Endothelial cell of umbilical vein (primary cell): ENCODE results near the gene IFT88. TPM values are rescaled to one million over a fixed set of nuclear protein-coding genes. Genes with fewer than 3 reads are reported as not detected.

Source experiments
- BruUV-seq: library from RNA; stranded (reverse); fragments of 400-500 nt; replicated peaks from 2 replicates; lab custom pipeline; 2021; lab: Mats Ljungman, UMichigan
- CTCF ChIA-PET: fragments of 300-600, 350-600 bp; sonication (Branson Sonifier 250); formaldehyde crosslinking; loops from one replicate; lab custom pipeline; 2021; ENCODE audit warnings: antibody characterized with exemption, inconsistent platforms; lab: Charles Lee
- POLR2A ChIA-PET: fragments of 300-600, 350-600 bp; sonication (Branson Sonifier 250); formaldehyde crosslinking; loops from one replicate; lab custom pipeline; 2021; ENCODE audit warnings: antibody characterized with exemption, inconsistent platforms; lab: Charles Lee
- DNase-seq: peaks from one replicate; pipeline ENCODE4 v3.0.0-alpha.2; 2011; ENCODE audit warnings: low read depth, low spot score
- FAIRE-seq: peaks from 2 replicates; lab custom pipeline; 2011; peaks lifted over from hg19 to GRCh38; lab: Jason Lieb, UNC
- H2AFZ ChIP-seq: 2 replicates; pipeline ENCODE4 v1.6.0; 2012; ENCODE audit warnings: low read depth, low read length, control low read depth, inconsistent platforms
- H3K27ac ChIP-seq: 2 replicates; pipeline ENCODE4 v1.5.1; 2011; ENCODE audit warnings: low read depth, mild to moderate bottlenecking, control low read depth, low read length, moderate library complexity; ENCODE audit not compliant: insufficient read depth
- H3K27me3 ChIP-seq, 2 experiments: 2 replicates each; pipeline versions ENCODE4 v1.6.0 to v1.6.1; 2011; ENCODE audit warnings: low read length in 2 of 2, mixed read lengths in 1 of 2; ENCODE audit not compliant: control insufficient read depth in 2 of 2, insufficient read depth in 2 of 2
- H3K36me3 ChIP-seq, 2 experiments: 2 replicates in 1 of 2; 3 replicates in 1 of 2; pipeline ENCODE4 v1.5.1; 2011; ENCODE audit warnings: low read length in 2 of 2, mild to moderate bottlenecking in 1 of 2, moderate library complexity in 1 of 2; ENCODE audit not compliant: control insufficient read depth in 2 of 2, insufficient read depth in 2 of 2; ENCODE audit errors: extremely low read depth in 1 of 2
- H3K4me1 ChIP-seq: 3 replicates; pipeline ENCODE4 v1.5.1; 2011; ENCODE audit warnings: mild to moderate bottlenecking, low read length; ENCODE audit not compliant: control insufficient read depth, insufficient read depth; ENCODE audit errors: extremely low read depth
- H3K4me2 ChIP-seq: 2 replicates; pipeline ENCODE4 v1.6.1; 2011; ENCODE audit warnings: low read length, control low read depth, mixed read lengths; ENCODE audit not compliant: insufficient read depth
- H3K4me3 ChIP-seq, 3 experiments: fragments of 200-600 bp in 1 of 3; sonication (generic), shearing (Covaris generic) in 1 of 3; replicated peaks in 1 of 3; 2 replicates each; pipeline ENCODE4 v1.5.1; 2011 to 2016; ENCODE audit warnings: control low read depth in 3 of 3, low read length in 3 of 3, mild to moderate bottlenecking in 2 of 3, inconsistent platforms in 1 of 3, low read depth in 1 of 3, moderate library complexity in 1 of 3; ENCODE audit not compliant: insufficient read depth in 1 of 3
- H3K79me2 ChIP-seq: 2 replicates; pipeline ENCODE4 v1.6.0; 2012; ENCODE audit warnings: low read length, inconsistent platforms; ENCODE audit not compliant: control insufficient read depth, insufficient read depth
- H3K9ac ChIP-seq: replicated peaks from 2 replicates; pipeline ENCODE3; 2011; ENCODE audit warnings: low read length, control low read depth; ENCODE audit not compliant: insufficient read depth; ENCODE audit errors: extremely low read depth
- H3K9me1 ChIP-seq: replicated peaks from 3 replicates; pipeline ENCODE4 v1.6.0; 2011; ENCODE audit warnings: mild to moderate bottlenecking, low read length; ENCODE audit not compliant: control insufficient read depth, insufficient read depth; ENCODE audit errors: extremely low read depth
- H3K9me3 ChIP-seq: replicated peaks from 2 replicates; pipeline ENCODE4 v1.5.1; 2012; ENCODE audit warnings: low read length, inconsistent platforms; ENCODE audit not compliant: control insufficient read depth, insufficient read depth
- H4K20me1 ChIP-seq: replicated peaks from 2 replicates; pipeline ENCODE3; 2011; ENCODE audit warnings: mild to moderate bottlenecking, low read length; ENCODE audit not compliant: control insufficient read depth, insufficient read depth; ENCODE audit errors: extremely low read depth
- CTCF ChIP-seq, 2 donors: IDR thresholded peaks; 1 replicate in 1 of 2; 2 replicates in 1 of 2; pipeline ENCODE4 v1.5.1; 2011; ENCODE audit warnings: low read length in 2 of 2, mild to moderate bottlenecking in 2 of 2, moderate library complexity in 2 of 2, control low read depth in 1 of 2, inconsistent platforms in 1 of 2, low read depth in 1 of 2; ENCODE audit not compliant: insufficient read depth in 1 of 2; ENCODE audit errors: extremely low read depth in 1 of 2
- EZH2 ChIP-seq: IDR thresholded peaks from 2 replicates; pipeline ENCODE4 v1.6.1; 2012; ENCODE audit warnings: borderline replicate concordance, low read depth, mild to moderate bottlenecking, moderate library complexity, low read length, inconsistent platforms; ENCODE audit not compliant: severe bottlenecking
- FOS ChIP-seq: IDR thresholded peaks from 2 replicates; pipeline ENCODE4 v1.6.1; 2011; ENCODE audit warnings: mild to moderate bottlenecking, low read length, moderate library complexity, borderline replicate concordance; ENCODE audit not compliant: insufficient read depth
- GATA2 ChIP-seq: IDR thresholded peaks from 2 replicates; pipeline ENCODE4 v1.7.0; 2011; ENCODE audit warnings: low read depth, mild to moderate bottlenecking, moderate library complexity, mixed read lengths, low read length; ENCODE audit not compliant: insufficient read length, insufficient read depth
- JUN ChIP-seq: IDR thresholded peaks from 2 replicates; pipeline ENCODE4 v1.6.1; 2011; ENCODE audit warnings: borderline replicate concordance, low read depth; ENCODE audit not compliant: insufficient read length, insufficient read depth
- MAX ChIP-seq: IDR thresholded peaks from 2 replicates; pipeline ENCODE4 v1.6.1; 2011; ENCODE audit not compliant: insufficient read depth, insufficient read length
- MYC ChIP-seq: IDR thresholded peaks from one replicate; pipeline ENCODE4 v1.6.1; 2011; ENCODE audit warnings: mild to moderate bottlenecking, low read depth, low read length
- POLR2A ChIP-seq: IDR thresholded peaks from 2 replicates; pipeline ENCODE4 v1.6.1; 2012; ENCODE audit warnings: low read depth, mild to moderate bottlenecking, control low read depth, low read length
- POLR2AphosphoS5 ChIP-seq: IDR thresholded peaks from 2 replicates; pipeline ENCODE4 v1.6.1; 2012; ENCODE audit warnings: low read depth, mild to moderate bottlenecking, control low read depth, low read length, moderate library complexity; ENCODE audit not compliant: insufficient read depth
- dilution Hi-C: fragments of 300-500 bp; cut with MboI; formaldehyde crosslinking; loops from one replicate; pipeline ENCODE4 v1.15.0; 2019; ENCODE audit warnings: low sequenced_read_pairs; ENCODE audit not compliant: extremely low pct_ligation_motif_present
- intact Hi-C: fragments of 100-400 bp; cut with micrococcal nuclease; formaldehyde crosslinking; loops from one replicate; pipeline ENCODE4 v1.10.0; 2022
- polyA plus RNA-seq, 4 experiments: library from polyadenylated mRNA; depleted of rRNA in 3 of 4; stranded (reverse) in 3 of 4; unstranded in 1 of 4; fragments of >200 nt; gene quantifications; 2 replicates each; pipeline versions ENCODE4 v1.2.1 to v1.2.3, GENCODE V29; 2011 to 2012; ENCODE audit warnings: missing spikeins in 1 of 4
- total RNA-seq: library from RNA; stranded (reverse); gene quantifications from 2 replicates; pipeline ENCODE4 v1.2.3, GENCODE V29; 2021

IFT88 gene
- total and polyA plus RNA-seq, 2 donors (not counting 3 experiments of a cell fraction or from before 2014, with no cell fraction given), result 2.4 to 9.1 TPM

GRCh38 chr13:20553311-20553710 lies 13.6 kb upstream of the IFT88 start:
- Histone ChIP-seq H3K9me1 (no peaks in the 10 kb centered on the region), H3K4me2 (no peak overlapping the region), H2AFZ (no peak overlapping the region), H4K20me1 (no peaks in the 10 kb centered on the region), H3K27me3 (no peaks in the 10 kb centered on the region), H3K4me1 (no peaks in the 10 kb centered on the region), H3K9ac (no peak overlapping the region), H3K4me3 (no peak overlapping the region), H3K79me2 (no peaks in the 10 kb centered on the region), H3K36me3 (no peaks in the 10 kb centered on the region), H3K9me3 (no peaks in the 10 kb centered on the region), H3K27ac (no peak overlapping the region)
- ChIA-PET POLR2A (interaction anchor here (0.6 kb wide), 1 partner anchor 17 kb away, joined by 5 read pairs; no protein-coding TSS in a partner anchor), CTCF (no interaction called here)
- DNase-seq, result no peak
- TF ChIP-seq MYC (no peak), POLR2A (no peak), GATA2 (no peak), MAX (no peak), CTCF (IDR thresholded peaks at IDR 0.05; ENCODE audit: extremely low read depth in 1 of 2, insufficient read depth in 1 of 2, low read depth in 1 of 2, low read length in 2 of 2) (no peak), EZH2 (no peak), FOS (no peak), POLR2AphosphoS5 (no peak), JUN (no peak)
- no peak for FAIRE-seq
- intact Hi-C loops (no loop called here), dilution Hi-C loops (no loop called here)
- no TSS peak for BruUV-seq
